HepG2 (cell line): ENCODE data around the gene HYAL1. TPM values are rescaled to one million over a fixed set of nuclear protein-coding genes. Genes with fewer than 3 reads are reported as not detected.
A peak's percentile ranks its signal among the peaks of the same experiment; 100 is the strongest.

Experiments used
- AGO1 ChIP-seq: fragments of 200-400 bp; formaldehyde crosslinking; IDR thresholded peaks from 2 replicates; pipeline ENCODE4 v1.6.1; 2017; ENCODE audit warnings: mild to moderate bottlenecking, low read depth, low read length, moderate library complexity; ENCODE audit not compliant: poor library complexity, severe bottlenecking
- BCL6 ChIP-seq: IDR thresholded peaks from 2 replicates; pipeline ENCODE4 v1.6.1; 2016; ENCODE audit warnings: missing genetic modification reagents, missing compliant biosample characterization
- GFI1 ChIP-seq: sonication (generic); formaldehyde crosslinking; IDR thresholded peaks from 2 replicates; pipeline ENCODE4 v1.5.0; 2020; ENCODE audit warnings: missing genetic modification reagents, mild to moderate bottlenecking, borderline replicate concordance
- HDAC2 ChIP-seq: sonication (generic); formaldehyde crosslinking; IDR thresholded peaks from 2 replicates; pipeline ENCODE4 v1.4.0; 2020; ENCODE audit warnings: missing genetic modification reagents
- HIVEP1 ChIP-seq: sonication (generic); formaldehyde crosslinking; IDR thresholded peaks from 2 replicates; pipeline ENCODE4 v1.4.0; 2020; ENCODE audit warnings: mild to moderate bottlenecking, missing genetic modification reagents
- HMGA1 ChIP-seq: sonication (generic); formaldehyde crosslinking; conservative IDR thresholded peaks from 2 replicates; pipeline ENCODE4 v1.4.0; 2020; ENCODE audit warnings: missing genetic modification reagents
- HOXA3 ChIP-seq: sonication (generic); formaldehyde crosslinking; IDR thresholded peaks from 2 replicates; pipeline ENCODE4 v1.5.0; 2020; ENCODE audit warnings: missing genetic modification reagents
- HOXA9 ChIP-seq: sonication (generic); formaldehyde crosslinking; IDR thresholded peaks from 2 replicates; pipeline ENCODE4 v1.8.1; 2022; ENCODE audit warnings: missing genetic modification reagents, mild to moderate bottlenecking, moderate library complexity, borderline replicate concordance
- JUN ChIP-seq: sonication (generic); formaldehyde crosslinking; IDR thresholded peaks from 2 replicates; pipeline ENCODE4 v1.4.0; 2020; ENCODE audit warnings: mild to moderate bottlenecking, missing genetic modification reagents
- MAZ ChIP-seq, 2 experiments: sonication (generic) in 1 of 2; formaldehyde crosslinking in 1 of 2; IDR thresholded peaks; 2 replicates each; pipeline versions ENCODE4 v1.5.0 to v1.6.1; 2012 to 2020; ENCODE audit warnings: low read depth in 2 of 2, mild to moderate bottlenecking in 2 of 2, borderline replicate concordance in 1 of 2, improper control_type of control experiment in 1 of 2, low read length in 1 of 2, missing genetic modification reagents in 1 of 2, moderate library complexity in 1 of 2
- NPAS2 ChIP-seq: sonication (generic); formaldehyde crosslinking; IDR thresholded peaks from 2 replicates; pipeline ENCODE4 v1.8.0; 2022; ENCODE audit warnings: mild to moderate bottlenecking, missing genetic modification reagents, borderline replicate concordance
- STAT5B ChIP-seq: sonication (generic); formaldehyde crosslinking; IDR thresholded peaks from 2 replicates; pipeline ENCODE4 v1.4.0; 2020; ENCODE audit warnings: missing genetic modification reagents
- ZNF432 ChIP-seq: sonication (generic); formaldehyde crosslinking; IDR thresholded peaks from 2 replicates; pipeline ENCODE4 v1.5.0; 2020; ENCODE audit warnings: missing genetic modification reagents, mild to moderate bottlenecking, borderline replicate concordance
- ZNF550 ChIP-seq: sonication (generic); formaldehyde crosslinking; IDR thresholded peaks from 2 replicates; pipeline ENCODE4 v1.4.0; 2020; ENCODE audit warnings: mild to moderate bottlenecking, missing genetic modification reagents, borderline replicate concordance
- ZNF558 ChIP-seq: sonication (generic); formaldehyde crosslinking; IDR thresholded peaks from 2 replicates; pipeline ENCODE4 v1.9.0; 2022; ENCODE audit warnings: mild to moderate bottlenecking, missing genetic modification reagents, borderline replicate concordance
- ZNF776 ChIP-seq: sonication (generic); formaldehyde crosslinking; IDR thresholded peaks from 2 replicates; pipeline ENCODE4 v1.4.0; 2020; ENCODE audit warnings: mild to moderate bottlenecking, missing genetic modification reagents
- ZNF83 ChIP-seq: sonication (generic); formaldehyde crosslinking; IDR thresholded peaks from 2 replicates; pipeline ENCODE4 v1.4.0; 2020; ENCODE audit warnings: missing genetic modification reagents, mild to moderate bottlenecking, borderline replicate concordance
- ZSCAN12 ChIP-seq: sonication (generic); formaldehyde crosslinking; IDR thresholded peaks from 2 replicates; pipeline ENCODE4 v1.9.0; 2021; ENCODE audit warnings: mild to moderate bottlenecking, missing genetic modification reagents
- polyA plus RNA-seq, 8 experiments: library from polyadenylated mRNA; depleted of rRNA in 3 of 8; stranded (reverse) in 7 of 8; unstranded in 1 of 8; fragments of >200 nt; fragmentation: Illumina TruSeq in 4 of 8; extraction: Trizol in 4 of 8; gene quantifications; 2 replicates each; pipeline versions ENCODE4 v1.2.1 to v1.2.3, GENCODE V29; 2011 to 2016; ENCODE audit warnings: low read depth in 4 of 8, missing spikeins in 1 of 8, mixed read lengths in 1 of 8; ENCODE audit not compliant: insufficient read depth in 1 of 8
- total RNA-seq, 5 experiments: library from RNA; depleted of rRNA; stranded (reverse); fragments of >200 nt; fragmentation: Illumina TruSeq; extraction: Trizol; gene quantifications; 2 replicates each; pipeline ENCODE4 v1.2.3, GENCODE V29; 2016; ENCODE audit warnings: low read depth in 1 of 5
- TF ChIP-seq, protein P1 (sequence below): sonication (generic); formaldehyde crosslinking; conservative IDR thresholded peaks from 2 replicates; pipeline ENCODE4 v1.4.0; 2020; ENCODE audit warnings: missing genetic modification reagents
- TF ChIP-seq, protein P2 (sequence below): IDR thresholded peaks from 2 replicates; pipeline ENCODE4 v1.6.1; 2016; ENCODE audit warnings: missing compliant biosample characterization, missing genetic modification reagents, borderline replicate concordance
- TF ChIP-seq, protein P3 (sequence below): sonication (generic); formaldehyde crosslinking; IDR thresholded peaks from 2 replicates; pipeline ENCODE4 v1.4.0; 2020; ENCODE audit warnings: missing genetic modification reagents, mild to moderate bottlenecking, borderline replicate concordance

Gene HYAL1
- total and polyA plus RNA-seq, 2 of the 13 experiments (the other 11 are each of a cell fraction or from before 2014, with no cell fraction given): 76.5 to 193 TPM

DNA sequence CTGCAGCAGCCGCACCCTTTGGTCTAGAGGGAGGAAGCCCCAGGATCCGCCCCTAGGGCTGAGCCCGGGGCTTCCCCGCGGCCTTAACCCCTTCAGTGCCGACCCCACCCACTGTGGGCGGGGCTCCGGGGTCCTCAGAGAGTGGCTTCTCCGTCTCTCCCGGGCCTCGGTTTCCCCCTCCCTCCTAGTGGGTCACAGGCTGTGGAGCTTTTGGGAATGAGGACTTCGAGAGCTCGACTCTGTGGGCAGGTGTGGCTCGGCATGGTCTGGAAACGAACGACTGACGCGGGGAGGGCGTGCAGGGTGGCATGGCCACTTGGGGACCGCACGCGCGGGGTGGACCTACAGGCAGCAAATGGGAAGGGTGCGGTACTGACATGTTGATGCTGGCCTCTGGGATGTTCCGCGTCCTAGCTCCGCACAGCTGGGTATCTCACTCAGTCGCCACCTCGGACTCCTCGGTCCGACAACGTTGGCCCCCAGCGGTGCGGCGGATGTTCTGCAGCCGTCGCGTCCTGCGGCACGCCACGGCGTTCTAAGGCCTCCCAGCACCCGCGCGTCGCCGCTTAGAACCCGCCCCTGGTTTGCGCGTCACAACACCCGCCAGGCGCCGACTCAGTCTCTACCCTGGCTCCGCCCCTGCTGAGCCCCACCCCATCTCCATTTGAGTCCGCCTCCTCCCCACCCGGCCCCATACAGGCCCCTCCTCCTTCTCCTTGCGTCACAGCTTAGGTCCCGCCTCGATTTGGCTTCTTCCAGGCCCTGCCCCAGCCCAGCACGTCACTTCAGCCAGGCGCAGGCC, 4.3 kb downstream of the HYAL1 start, which contains the start of the genes HYAL3 and NAA80 (continued):
- TF ChIP-seq JUN (CRISPR knock-in tag) (no peak), MAZ (IDR thresholded peaks at IDR 0.05; ENCODE audit: borderline replicate concordance, low read depth, low read length) (peak; percentile 75; the same call in 1 of the 2 replicates), MAZ (CRISPR knock-in tag; IDR thresholded peaks at IDR 0.05; ENCODE audit: low read depth) (no peak; the same call in 1 of the 2 replicates), BCL6 (peak; percentile 31; the same call in 1 of the 2 replicates), ZNF558 (peak; percentile 73; the same call in 1 of the 2 replicates), ZSCAN12 (CRISPR knock-in tag) (no peak), GFI1 (CRISPR knock-in tag) (peak; percentile 67; the same call in 1 of the 2 replicates), ZNF776 (CRISPR knock-in tag) (peak; percentile 15; the same call in 1 of the 2 replicates), NPAS2 (CRISPR knock-in tag) (no peak), HIVEP1 (CRISPR knock-in tag) (peak; percentile 99), STAT5B (CRISPR knock-in tag) (no peak), HOXA3 (CRISPR knock-in tag) (peak; percentile 14; the same call in 1 of the 2 replicates), ZNF83 (CRISPR knock-in tag) (0 out of 2 replicates have a peak, but pooled peaks have one; percentile 38), HDAC2 (0 out of 2 replicates have a peak, but pooled peaks have one; percentile 21), AGO1 (peak; percentile 100), HOXA9 (CRISPR knock-in tag) (no peak), HMGA1 (CRISPR knock-in tag) (no peak), ZNF432 (no peak), ZNF550 (CRISPR knock-in tag) (peak; percentile 85; the same call in 1 of the 2 replicates)
- TF ChIP-seq, protein P1, sequence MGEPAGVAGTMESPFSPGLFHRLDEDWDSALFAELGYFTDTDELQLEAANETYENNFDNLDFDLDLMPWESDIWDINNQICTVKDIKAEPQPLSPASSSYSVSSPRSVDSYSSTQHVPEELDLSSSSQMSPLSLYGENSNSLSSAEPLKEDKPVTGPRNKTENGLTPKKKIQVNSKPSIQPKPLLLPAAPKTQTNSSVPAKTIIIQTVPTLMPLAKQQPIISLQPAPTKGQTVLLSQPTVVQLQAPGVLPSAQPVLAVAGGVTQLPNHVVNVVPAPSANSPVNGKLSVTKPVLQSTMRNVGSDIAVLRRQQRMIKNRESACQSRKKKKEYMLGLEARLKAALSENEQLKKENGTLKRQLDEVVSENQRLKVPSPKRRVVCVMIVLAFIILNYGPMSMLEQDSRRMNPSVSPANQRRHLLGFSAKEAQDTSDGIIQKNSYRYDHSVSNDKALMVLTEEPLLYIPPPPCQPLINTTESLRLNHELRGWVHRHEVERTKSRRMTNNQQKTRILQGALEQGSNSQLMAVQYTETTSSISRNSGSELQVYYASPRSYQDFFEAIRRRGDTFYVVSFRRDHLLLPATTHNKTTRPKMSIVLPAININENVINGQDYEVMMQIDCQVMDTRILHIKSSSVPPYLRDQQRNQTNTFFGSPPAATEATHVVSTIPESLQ (CRISPR knock-in tag): no peak
- TF ChIP-seq, protein P2, sequence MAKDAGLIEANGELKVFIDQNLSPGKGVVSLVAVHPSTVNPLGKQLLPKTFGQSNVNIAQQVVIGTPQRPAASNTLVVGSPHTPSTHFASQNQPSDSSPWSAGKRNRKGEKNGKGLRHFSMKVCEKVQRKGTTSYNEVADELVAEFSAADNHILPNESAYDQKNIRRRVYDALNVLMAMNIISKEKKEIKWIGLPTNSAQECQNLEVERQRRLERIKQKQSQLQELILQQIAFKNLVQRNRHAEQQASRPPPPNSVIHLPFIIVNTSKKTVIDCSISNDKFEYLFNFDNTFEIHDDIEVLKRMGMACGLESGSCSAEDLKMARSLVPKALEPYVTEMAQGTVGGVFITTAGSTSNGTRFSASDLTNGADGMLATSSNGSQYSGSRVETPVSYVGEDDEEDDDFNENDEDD: no peak; the same call in 1 of the 2 replicates
- TF ChIP-seq, protein P3, sequence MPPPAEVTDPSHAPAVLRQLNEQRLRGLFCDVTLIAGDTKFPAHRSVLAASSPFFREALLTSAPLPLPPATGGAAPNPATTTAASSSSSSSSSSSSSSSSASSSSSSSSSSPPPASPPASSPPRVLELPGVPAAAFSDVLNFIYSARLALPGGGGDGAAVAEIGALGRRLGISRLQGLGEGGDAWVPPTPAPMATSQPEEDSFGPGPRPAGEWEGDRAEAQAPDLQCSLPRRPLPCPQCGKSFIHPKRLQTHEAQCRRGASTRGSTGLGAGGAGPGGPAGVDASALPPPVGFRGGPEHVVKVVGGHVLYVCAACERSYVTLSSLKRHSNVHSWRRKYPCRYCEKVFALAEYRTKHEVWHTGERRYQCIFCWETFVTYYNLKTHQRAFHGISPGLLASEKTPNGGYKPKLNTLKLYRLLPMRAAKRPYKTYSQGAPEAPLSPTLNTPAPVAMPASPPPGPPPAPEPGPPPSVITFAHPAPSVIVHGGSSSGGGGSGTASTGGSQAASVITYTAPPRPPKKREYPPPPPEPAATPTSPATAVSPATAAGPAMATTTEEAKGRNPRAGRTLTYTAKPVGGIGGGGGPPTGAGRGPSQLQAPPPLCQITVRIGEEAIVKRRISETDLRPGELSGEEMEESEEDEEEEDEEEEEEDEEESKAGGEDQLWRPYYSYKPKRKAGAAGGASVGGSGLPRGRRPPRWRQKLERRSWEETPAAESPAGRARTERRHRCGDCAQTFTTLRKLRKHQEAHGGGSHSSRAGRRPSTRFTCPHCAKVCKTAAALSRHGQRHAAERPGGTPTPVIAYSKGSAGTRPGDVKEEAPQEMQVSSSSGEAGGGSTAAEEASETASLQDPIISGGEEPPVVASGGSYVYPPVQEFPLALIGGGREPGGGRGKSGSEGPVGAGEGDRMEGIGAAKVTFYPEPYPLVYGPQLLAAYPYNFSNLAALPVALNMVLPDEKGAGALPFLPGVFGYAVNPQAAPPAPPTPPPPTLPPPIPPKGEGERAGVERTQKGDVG (CRISPR knock-in tag): no peak
